Heart left ventricle (tissue), 16 donors: ENCODE measurements around the gene MTIF3. TPM values are rescaled to one million over a fixed set of nuclear protein-coding genes. Genes with fewer than 3 reads are reported as not detected.
"Not testable (repeated sequence)": the region's sequence is repeated elsewhere in the genome, so short reads cannot be mapped to it uniquely, and the experiment has no call there.

ENCODE experiments used
- ATAC-seq, 4 donors: fragments of 200-7000 bp; cut with Tn5 transposase; one replicate each; pipeline ENCODE4 v1.9.1; 2020 to 2022; ENCODE audit warnings: moderate library complexity in 4 of 4, mild to moderate bottlenecking in 3 of 4, moderate number of reproducible peaks in 1 of 4
- DNase-seq, 5 donors: peaks; one replicate each; pipeline ENCODE4 v3.0.0-alpha.2; 2020
- H3K27ac ChIP-seq, 12 donors: fragments of 200-600 bp; sonication (generic) in 4 of 12; one replicate each; pipeline versions ENCODE4 v1.5.0 to v1.8.0; 2016 to 2022; ENCODE audit warnings: mild to moderate bottlenecking in 2 of 12
- H3K27me3 ChIP-seq, 9 donors: fragments of 200-600 bp; sonication (generic) in 2 of 9; one replicate each; pipeline versions ENCODE4 v1.5.1 to v1.8.0; 2016 to 2022; ENCODE audit warnings: mild to moderate bottlenecking in 3 of 9
- H3K36me3 ChIP-seq, 9 donors: fragments of 200-600 bp; sonication (generic) in 2 of 9; one replicate each; pipeline versions ENCODE4 v1.5.0 to v1.8.0; 2018 to 2022; ENCODE audit warnings: mild to moderate bottlenecking in 2 of 9
- H3K4me1 ChIP-seq, 12 donors: fragments of 200-600 bp; sonication (generic) in 4 of 12; one replicate each; pipeline versions ENCODE4 v1.5.0 to v1.8.0; 2016 to 2022; ENCODE audit warnings: mild to moderate bottlenecking in 3 of 12
- H3K4me3 ChIP-seq, 12 donors: fragments of 200-600 bp; sonication (generic) in 4 of 12; one replicate each; pipeline versions ENCODE4 v1.5.0 to v1.8.0; 2017 to 2022; ENCODE audit warnings: mild to moderate bottlenecking in 9 of 12, moderate library complexity in 4 of 12
- H3K9me3 ChIP-seq, 12 donors: fragments of 200-600 bp; sonication (generic) in 4 of 12; one replicate each; pipeline versions ENCODE4 v1.5.0 to v1.8.0; 2016 to 2022; ENCODE audit warnings: mild to moderate bottlenecking in 1 of 12
- POLR2A ChIP-seq, 2 donors: fragments of 450-650 bp; IDR thresholded peaks; one replicate each; pipeline ENCODE4 v1.6.1; 2017; ENCODE audit warnings: antibody characterized with exemption in 2 of 2, mild to moderate bottlenecking in 2 of 2, moderate library complexity in 2 of 2
- WGBS, 4 donors: extraction: QIAGEN DNeasy Blood & Tissue Kit in 2 of 4; methylation state at CpG; one replicate each; pipeline versions ENCODE4 v1.1.5 to v1.1.7; 2013 to 2018; 5-methylcytosine and 5-hydroxymethylcytosine counted together
- intact Hi-C, 10 donors: fragments of 100-400 bp; cut with DNase I; formaldehyde crosslinking; loops; one replicate each; pipeline versions ENCODE4 v1.11.1 to v1.14.2; 2022
- polyA plus RNA-seq, 2 donors: library from polyadenylated mRNA; stranded (reverse); fragments of 200-250 nt; gene quantifications; one replicate each; pipeline ENCODE4 v1.2.3, GENCODE V29; 2013
- total RNA-seq, 9 donors: library from RNA; depleted of rRNA in 2 of 9; stranded (reverse); fragments of >200 nt in 2 of 9; fragmentation: NEBNext Ultra II Directional in 3 of 9; extraction: Animal tissue kit (Norgen Biotek cat#: 25700) in 3 of 9; gene quantifications; one replicate each; pipeline versions ENCODE4 v1.1.0 to v1.2.4, GENCODE V29; 2016 to 2023
- TF ChIP-seq, protein P1 (sequence below), 12 donors: fragments of 200-600 bp; sonication (generic) in 4 of 12; IDR thresholded peaks; one replicate each; pipeline versions ENCODE4 v1.5.0 to v1.8.0; 2018 to 2022; ENCODE audit warnings: antibody characterized with exemption in 12 of 12, mild to moderate bottlenecking in 5 of 12
- donor health status: ischemic (EF 13 %, LVEDD 7.1; RV severe dilation, severe dysfunction).
- donor health status: healthy with polysubstance abuse.
- donor health status: DM: no; HTN: yes; CAD: no.
- donor health status: DM: no; HTN: no; CAD: no.
- donor health status: ischemic (EF 25% LVEDD 6.9; RV normal size, moderate dysfunction).
- donor health status: ischemic (EF 25% LVEDD 5.7; RV mildly dilated, moderate dysfunction).
- donor health status: healthy.
- donor health status: DM: yes; HTN: yes; CAD: no.
- donor health status: ischemic (EF 35%, LVEDD 5.7; RV mildly dilated, moderate dysfunction).
- donor health status: nonischemic (EF 11% LVEDD 7.7; RV severe dilation, severe dysfunction).
- donor health status: DM: yes; HTN: yes; CAD: no.
- donor health status: PGD.
- donor health status: ischemic (EF 29% LVEDD 5.4; RV normal size, mild dysfunction).
- donor health status: nonischemic (EF 23%, LVEDD 6.1; RV moderate dilation, normal function).

MTIF3 gene
- total and polyA plus RNA-seq, 11 donors = 101 to 257 (median 136) TPM

DNA sequence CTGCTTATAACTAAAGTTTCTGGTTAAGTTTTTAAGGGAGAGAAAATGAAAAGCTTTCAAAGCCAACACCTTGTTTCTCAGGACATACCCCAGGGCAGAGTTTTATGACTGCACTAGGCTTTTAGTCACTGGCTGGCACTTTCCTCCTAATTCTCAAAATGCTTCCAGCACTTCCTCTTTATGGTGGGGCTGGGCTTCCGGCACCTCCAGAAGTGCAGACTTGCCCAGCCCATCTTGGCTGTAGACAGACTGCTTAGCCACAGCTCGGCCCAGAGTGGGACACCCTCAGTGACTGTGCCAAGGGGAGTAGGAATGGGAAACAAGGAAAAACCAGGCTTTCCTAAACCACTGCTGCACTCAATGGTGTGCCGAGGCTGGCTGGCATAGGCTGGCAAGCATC lies 49.2 kb downstream of the MTIF3 start:
- peaks cover 0 to 13% (median 9%) of the 10 kb centered on the region in 12 donors for H3K4me1 ChIP-seq
- no peak overlapping the region for H3K27ac ChIP-seq
- DNase-seq (peak in 2 of 5 donors; percentile 26 to 49), ATAC-seq (peak in 3 of 4 donors; percentile 50 to 71 (median 59))
- no peak overlapping the region for H3K4me3 ChIP-seq
- H3K27me3 ChIP-seq = peaks cover 0 to 6% (median 0%) of the 10 kb centered on the region in 9 donors
- no peaks in the 10 kb centered on the region for H3K9me3 ChIP-seq
- 53 to 65% (median 59%) methylated on average over 3 of the region's 3 CpGs for WGBS, 4 donors
- H3K36me3 ChIP-seq = no peaks in the 10 kb centered on the region
- no peak for TF ChIP-seq POLR2A (IDR thresholded peaks at IDR 0.05)
- TF ChIP-seq, protein P1, sequence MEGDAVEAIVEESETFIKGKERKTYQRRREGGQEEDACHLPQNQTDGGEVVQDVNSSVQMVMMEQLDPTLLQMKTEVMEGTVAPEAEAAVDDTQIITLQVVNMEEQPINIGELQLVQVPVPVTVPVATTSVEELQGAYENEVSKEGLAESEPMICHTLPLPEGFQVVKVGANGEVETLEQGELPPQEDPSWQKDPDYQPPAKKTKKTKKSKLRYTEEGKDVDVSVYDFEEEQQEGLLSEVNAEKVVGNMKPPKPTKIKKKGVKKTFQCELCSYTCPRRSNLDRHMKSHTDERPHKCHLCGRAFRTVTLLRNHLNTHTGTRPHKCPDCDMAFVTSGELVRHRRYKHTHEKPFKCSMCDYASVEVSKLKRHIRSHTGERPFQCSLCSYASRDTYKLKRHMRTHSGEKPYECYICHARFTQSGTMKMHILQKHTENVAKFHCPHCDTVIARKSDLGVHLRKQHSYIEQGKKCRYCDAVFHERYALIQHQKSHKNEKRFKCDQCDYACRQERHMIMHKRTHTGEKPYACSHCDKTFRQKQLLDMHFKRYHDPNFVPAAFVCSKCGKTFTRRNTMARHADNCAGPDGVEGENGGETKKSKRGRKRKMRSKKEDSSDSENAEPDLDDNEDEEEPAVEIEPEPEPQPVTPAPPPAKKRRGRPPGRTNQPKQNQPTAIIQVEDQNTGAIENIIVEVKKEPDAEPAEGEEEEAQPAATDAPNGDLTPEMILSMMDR (IDR thresholded peaks at IDR 0.05) = no peak
- intact Hi-C loops = loop anchor here in 2 of 10 donors (10.0 kb wide), 2 partner anchors 134 to 384 kb away; no protein-coding TSS in a partner anchor

GRCh38 chr13:27400405-27400804 lies 50.0 kb downstream of the MTIF3 start:
- H3K36me3 ChIP-seq, H3K27ac ChIP-seq, ATAC-seq, DNase-seq, H3K4me3 ChIP-seq, H3K27me3 ChIP-seq, H3K9me3 ChIP-seq: not testable (repeated sequence)
- H3K4me1 ChIP-seq = peaks cover 0 to 13% (median 9%) of the 10 kb centered on the region in 12 donors
- intact Hi-C loops = loop anchor here in 2 of 10 donors (10.0 kb wide), 2 partner anchors 134 to 384 kb away; no protein-coding TSS in a partner anchor
- 79 to 95% (median 86%) methylated on average over 6 of the region's 6 CpGs for WGBS, 4 donors

GRCh38 chr13:27398360-27398759 lies 52.0 kb downstream of the MTIF3 start:
- 65 to 74% (median 69%) methylated on average over 4 of the region's 4 CpGs for WGBS, 4 donors
- DNase-seq = no peak
- Histone ChIP-seq H3K4me3 (no peak overlapping the region), H3K27me3 (peaks cover 0 to 9% (median 0%) of the 10 kb centered on the region in 9 donors), H3K36me3 (no peaks in the 10 kb centered on the region), H3K4me1 (peaks cover 0 to 13% (median 3%) of the 10 kb centered on the region in 12 donors), H3K9me3 (no peaks in the 10 kb centered on the region), H3K27ac (no peak overlapping the region)
- ATAC-seq = no peak
- intact Hi-C loops = no loop called here
- TF ChIP-seq, protein P1 (IDR thresholded peaks at IDR 0.05) = no peak
- TF ChIP-seq POLR2A (IDR thresholded peaks at IDR 0.05) = no peak

GRCh38 chr13:27396252-27396846 lies 54.0 kb downstream of the MTIF3 start:
- no peaks in the 10 kb centered on the region for H3K9me3 ChIP-seq
- ATAC-seq (no peak), DNase-seq (no peak)
- peaks cover 0 to 8% (median 0%) of the 10 kb centered on the region in 12 donors for H3K4me1 ChIP-seq
- no peak overlapping the region for H3K4me3 ChIP-seq
- no peaks in the 10 kb centered on the region for H3K36me3 ChIP-seq
- TF ChIP-seq, protein P1 (IDR thresholded peaks at IDR 0.05) = no peak
- no peak for TF ChIP-seq POLR2A (IDR thresholded peaks at IDR 0.05)
- intact Hi-C loops = no loop called here
- H3K27me3 ChIP-seq = peaks cover 0 to 9% (median 0%) of the 10 kb centered on the region in 9 donors
- H3K27ac ChIP-seq = no peak overlapping the region
- 84 to 93% (median 90%) methylated on average over 7 of the region's 7 CpGs for WGBS, 4 donors
